Measurements from ENCODE around the gene CDK4. TPM values are rescaled to one million over a fixed set of nuclear protein-coding genes. Genes with fewer than 3 reads are reported as not detected.

CDK4 gene
- total RNA-seq, 1 experiment from 2014 or later = 218 TPM

DNA sequence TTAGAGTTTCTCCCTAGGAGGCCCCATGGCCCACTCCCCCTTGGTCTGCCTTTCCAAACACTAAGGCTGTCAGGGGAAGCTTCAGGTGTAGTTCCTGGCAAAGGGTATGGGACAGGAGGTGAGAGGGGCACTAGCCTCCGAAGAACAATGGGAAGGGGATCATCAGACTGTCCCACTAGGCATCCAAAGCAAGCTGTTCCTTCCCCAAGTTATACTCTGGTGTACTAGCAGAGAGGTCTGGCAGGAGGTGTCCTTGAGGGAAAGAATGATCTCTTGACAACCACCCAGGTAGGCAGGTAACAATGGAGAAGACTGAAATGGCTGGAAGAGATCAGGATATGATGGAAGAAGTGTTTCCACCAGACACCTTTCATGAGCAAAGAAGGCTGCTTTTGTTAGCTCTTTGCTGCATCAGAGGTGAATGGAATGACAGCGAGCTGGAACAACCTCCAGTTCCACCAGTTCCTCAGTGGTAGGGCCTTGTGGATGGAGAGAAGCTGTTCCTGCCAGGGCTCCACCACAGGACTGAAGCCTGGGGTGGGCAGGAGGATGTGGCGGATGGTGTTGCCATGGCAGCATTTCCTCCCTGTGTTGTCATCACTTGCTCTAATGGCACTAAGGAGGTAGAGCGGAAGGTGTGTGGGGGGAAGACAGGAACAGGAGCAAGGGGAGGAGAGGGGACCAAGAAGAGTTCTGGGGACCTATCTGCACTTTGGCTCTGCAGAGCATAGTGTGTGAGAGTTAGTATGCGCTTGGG lies 11.3 kb downstream of the CDK4 start:
- no peak overlapping the region for H2AK5ac ChIP-seq (ENCODE audit: insufficient read length, low read length)
- no peak overlapping the region for H2BK120ac ChIP-seq (ENCODE audit: low read depth, low read length, poor library complexity, severe bottlenecking)
- H3K4ac ChIP-seq (ENCODE audit: low read depth, low read length) = no peak overlapping the region
- H2AFZ ChIP-seq (ENCODE audit: low read length) = no peak overlapping the region
- H3K23ac ChIP-seq (ENCODE audit: insufficient read length, low read depth, low read length) = no peak overlapping the region
- no peaks in the 10 kb centered on the region for H3K79me2 ChIP-seq (ENCODE audit: insufficient read depth, low read length)
- no peak overlapping the region for H3T11ph ChIP-seq (ENCODE audit: low read length)
- no peak overlapping the region for H2BK5ac ChIP-seq (ENCODE audit: insufficient read length, low read length)
- H3K4me2 ChIP-seq (ENCODE audit: insufficient read depth, insufficient read length, low read length) = no peak overlapping the region
- H3K27ac ChIP-seq (ENCODE audit: insufficient read length, low read depth, low read length) = no peak overlapping the region
- no peak overlapping the region for H3K18ac ChIP-seq (ENCODE audit: insufficient read length, low read depth, low read length)
- no peaks in the 10 kb centered on the region for H3K79me1 ChIP-seq (ENCODE audit: insufficient read depth, low read depth, low read length, poor library complexity, severe bottlenecking)
- H3K4me1 ChIP-seq (ENCODE audit: insufficient read depth, low read length) = peaks cover 2% of the 10 kb centered on the region; the same call in 1 of the 2 replicates
- no peak overlapping the region for H3K14ac ChIP-seq (ENCODE audit: insufficient read depth, low read length)
- H3K4me1 Mint-ChIP-seq = peaks cover 27 to 28% of the 10 kb centered on the region in 2 experiments
- peaks cover 71% of the 10 kb centered on the region for H3K27me3 Mint-ChIP-seq (ENCODE audit: low read depth)
- H4K20me1 ChIP-seq (ENCODE audit: control insufficient read depth, insufficient read depth, insufficient read length) = no peaks in the 10 kb centered on the region
- peaks cover 0 to 4% (median 0%) of the 10 kb centered on the region in 3 experiments; a peak in 3 of 7 replicates for H3K36me3 Mint-ChIP-seq (ENCODE audit: insufficient read depth in 1 of 3, low read depth in 3 of 3)
- no peak overlapping the region for H3K27ac Mint-ChIP-seq
- no peak overlapping the region for H2BK12ac ChIP-seq (ENCODE audit: insufficient read length, low read depth, low read length)
- WGBS (ENCODE audit: extremely low coverage, insufficient read length, low lambda C conversion rate) = no CpG with 5 or more reads among the region's 5 CpGs
- no peak overlapping the region for H2BK15ac ChIP-seq (ENCODE audit: low read depth, low read length)
- TF ChIP-seq, protein P1, sequence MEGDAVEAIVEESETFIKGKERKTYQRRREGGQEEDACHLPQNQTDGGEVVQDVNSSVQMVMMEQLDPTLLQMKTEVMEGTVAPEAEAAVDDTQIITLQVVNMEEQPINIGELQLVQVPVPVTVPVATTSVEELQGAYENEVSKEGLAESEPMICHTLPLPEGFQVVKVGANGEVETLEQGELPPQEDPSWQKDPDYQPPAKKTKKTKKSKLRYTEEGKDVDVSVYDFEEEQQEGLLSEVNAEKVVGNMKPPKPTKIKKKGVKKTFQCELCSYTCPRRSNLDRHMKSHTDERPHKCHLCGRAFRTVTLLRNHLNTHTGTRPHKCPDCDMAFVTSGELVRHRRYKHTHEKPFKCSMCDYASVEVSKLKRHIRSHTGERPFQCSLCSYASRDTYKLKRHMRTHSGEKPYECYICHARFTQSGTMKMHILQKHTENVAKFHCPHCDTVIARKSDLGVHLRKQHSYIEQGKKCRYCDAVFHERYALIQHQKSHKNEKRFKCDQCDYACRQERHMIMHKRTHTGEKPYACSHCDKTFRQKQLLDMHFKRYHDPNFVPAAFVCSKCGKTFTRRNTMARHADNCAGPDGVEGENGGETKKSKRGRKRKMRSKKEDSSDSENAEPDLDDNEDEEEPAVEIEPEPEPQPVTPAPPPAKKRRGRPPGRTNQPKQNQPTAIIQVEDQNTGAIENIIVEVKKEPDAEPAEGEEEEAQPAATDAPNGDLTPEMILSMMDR (conservative IDR thresholded peaks at IDR 0.05) = no peak
- no peak overlapping the region for H2BK20ac ChIP-seq (ENCODE audit: low read depth, low read length, poor library complexity, severe bottlenecking)
- H3K27me3 ChIP-seq (ENCODE audit: insufficient read depth, low read length) = peaks cover 43% of the 10 kb centered on the region
- H4K91ac ChIP-seq (ENCODE audit: insufficient read length, low read depth, low read length) = no peak overlapping the region
- peak; percentile 37 for DNase-seq
- 0 out of 5 replicates have a peak overlapping the region, but pooled peaks of 1 of the 2 experiments have one; percentile 13 for H3K4me3 Mint-ChIP-seq
- H4K8ac ChIP-seq (replicated peaks; ENCODE audit: insufficient read length, low read depth, low read length) = no peak overlapping the region
- no peak overlapping the region for H3K56ac ChIP-seq (ENCODE audit: insufficient read length, low read depth, low read length)
- no peaks in the 10 kb centered on the region for H3K9me3 ChIP-seq (ENCODE audit: control insufficient read depth, low read depth, low read length)
- no peaks in the 10 kb centered on the region; a peak in 1 of 5 replicates for H3K9me3 Mint-ChIP-seq
- no peak overlapping the region for H3K9ac ChIP-seq (ENCODE audit: extremely low read depth, insufficient read length, low read length)
- no peak overlapping the region for H4K5ac ChIP-seq (ENCODE audit: insufficient read length, low read depth, low read length)
- H3K23me2 ChIP-seq (ENCODE audit: insufficient read length, low read depth, low read length, poor library complexity, severe bottlenecking) = peaks cover 17% of the 10 kb centered on the region

Data from H9 (cell line).